ENCODE results near the gene GTF3C1. TPM values are rescaled to one million over a fixed set of nuclear protein-coding genes. Genes with fewer than 3 reads are reported as not detected.

GTF3C1 gene
- total and polyA plus RNA-seq, 2 of the 8 experiments (the other 6 are each of a cell fraction or from before 2014, with no cell fraction given) = 89.3 to 126 TPM

DNA sequence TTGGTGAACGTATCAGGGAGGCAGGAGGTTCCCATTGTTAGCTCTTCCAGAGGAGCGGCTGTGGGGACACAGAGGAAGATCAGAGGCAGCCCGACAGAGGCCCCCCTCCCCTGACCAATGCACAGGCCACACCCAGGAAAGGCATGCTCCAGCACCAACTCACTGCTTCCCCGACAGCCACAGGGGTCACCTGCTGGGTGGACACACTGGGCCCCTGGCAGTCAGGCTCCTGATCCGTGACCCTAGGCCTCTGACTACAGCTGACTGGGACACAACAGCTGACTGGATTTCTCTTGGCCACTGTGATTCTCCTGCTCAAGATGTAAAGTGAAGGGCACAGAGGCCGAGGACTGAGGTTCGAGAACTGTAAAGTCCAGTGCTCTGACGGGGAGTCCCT lies 84.2 kb downstream of the GTF3C1 start (continued):
- TF ChIP-seq, protein P1, sequence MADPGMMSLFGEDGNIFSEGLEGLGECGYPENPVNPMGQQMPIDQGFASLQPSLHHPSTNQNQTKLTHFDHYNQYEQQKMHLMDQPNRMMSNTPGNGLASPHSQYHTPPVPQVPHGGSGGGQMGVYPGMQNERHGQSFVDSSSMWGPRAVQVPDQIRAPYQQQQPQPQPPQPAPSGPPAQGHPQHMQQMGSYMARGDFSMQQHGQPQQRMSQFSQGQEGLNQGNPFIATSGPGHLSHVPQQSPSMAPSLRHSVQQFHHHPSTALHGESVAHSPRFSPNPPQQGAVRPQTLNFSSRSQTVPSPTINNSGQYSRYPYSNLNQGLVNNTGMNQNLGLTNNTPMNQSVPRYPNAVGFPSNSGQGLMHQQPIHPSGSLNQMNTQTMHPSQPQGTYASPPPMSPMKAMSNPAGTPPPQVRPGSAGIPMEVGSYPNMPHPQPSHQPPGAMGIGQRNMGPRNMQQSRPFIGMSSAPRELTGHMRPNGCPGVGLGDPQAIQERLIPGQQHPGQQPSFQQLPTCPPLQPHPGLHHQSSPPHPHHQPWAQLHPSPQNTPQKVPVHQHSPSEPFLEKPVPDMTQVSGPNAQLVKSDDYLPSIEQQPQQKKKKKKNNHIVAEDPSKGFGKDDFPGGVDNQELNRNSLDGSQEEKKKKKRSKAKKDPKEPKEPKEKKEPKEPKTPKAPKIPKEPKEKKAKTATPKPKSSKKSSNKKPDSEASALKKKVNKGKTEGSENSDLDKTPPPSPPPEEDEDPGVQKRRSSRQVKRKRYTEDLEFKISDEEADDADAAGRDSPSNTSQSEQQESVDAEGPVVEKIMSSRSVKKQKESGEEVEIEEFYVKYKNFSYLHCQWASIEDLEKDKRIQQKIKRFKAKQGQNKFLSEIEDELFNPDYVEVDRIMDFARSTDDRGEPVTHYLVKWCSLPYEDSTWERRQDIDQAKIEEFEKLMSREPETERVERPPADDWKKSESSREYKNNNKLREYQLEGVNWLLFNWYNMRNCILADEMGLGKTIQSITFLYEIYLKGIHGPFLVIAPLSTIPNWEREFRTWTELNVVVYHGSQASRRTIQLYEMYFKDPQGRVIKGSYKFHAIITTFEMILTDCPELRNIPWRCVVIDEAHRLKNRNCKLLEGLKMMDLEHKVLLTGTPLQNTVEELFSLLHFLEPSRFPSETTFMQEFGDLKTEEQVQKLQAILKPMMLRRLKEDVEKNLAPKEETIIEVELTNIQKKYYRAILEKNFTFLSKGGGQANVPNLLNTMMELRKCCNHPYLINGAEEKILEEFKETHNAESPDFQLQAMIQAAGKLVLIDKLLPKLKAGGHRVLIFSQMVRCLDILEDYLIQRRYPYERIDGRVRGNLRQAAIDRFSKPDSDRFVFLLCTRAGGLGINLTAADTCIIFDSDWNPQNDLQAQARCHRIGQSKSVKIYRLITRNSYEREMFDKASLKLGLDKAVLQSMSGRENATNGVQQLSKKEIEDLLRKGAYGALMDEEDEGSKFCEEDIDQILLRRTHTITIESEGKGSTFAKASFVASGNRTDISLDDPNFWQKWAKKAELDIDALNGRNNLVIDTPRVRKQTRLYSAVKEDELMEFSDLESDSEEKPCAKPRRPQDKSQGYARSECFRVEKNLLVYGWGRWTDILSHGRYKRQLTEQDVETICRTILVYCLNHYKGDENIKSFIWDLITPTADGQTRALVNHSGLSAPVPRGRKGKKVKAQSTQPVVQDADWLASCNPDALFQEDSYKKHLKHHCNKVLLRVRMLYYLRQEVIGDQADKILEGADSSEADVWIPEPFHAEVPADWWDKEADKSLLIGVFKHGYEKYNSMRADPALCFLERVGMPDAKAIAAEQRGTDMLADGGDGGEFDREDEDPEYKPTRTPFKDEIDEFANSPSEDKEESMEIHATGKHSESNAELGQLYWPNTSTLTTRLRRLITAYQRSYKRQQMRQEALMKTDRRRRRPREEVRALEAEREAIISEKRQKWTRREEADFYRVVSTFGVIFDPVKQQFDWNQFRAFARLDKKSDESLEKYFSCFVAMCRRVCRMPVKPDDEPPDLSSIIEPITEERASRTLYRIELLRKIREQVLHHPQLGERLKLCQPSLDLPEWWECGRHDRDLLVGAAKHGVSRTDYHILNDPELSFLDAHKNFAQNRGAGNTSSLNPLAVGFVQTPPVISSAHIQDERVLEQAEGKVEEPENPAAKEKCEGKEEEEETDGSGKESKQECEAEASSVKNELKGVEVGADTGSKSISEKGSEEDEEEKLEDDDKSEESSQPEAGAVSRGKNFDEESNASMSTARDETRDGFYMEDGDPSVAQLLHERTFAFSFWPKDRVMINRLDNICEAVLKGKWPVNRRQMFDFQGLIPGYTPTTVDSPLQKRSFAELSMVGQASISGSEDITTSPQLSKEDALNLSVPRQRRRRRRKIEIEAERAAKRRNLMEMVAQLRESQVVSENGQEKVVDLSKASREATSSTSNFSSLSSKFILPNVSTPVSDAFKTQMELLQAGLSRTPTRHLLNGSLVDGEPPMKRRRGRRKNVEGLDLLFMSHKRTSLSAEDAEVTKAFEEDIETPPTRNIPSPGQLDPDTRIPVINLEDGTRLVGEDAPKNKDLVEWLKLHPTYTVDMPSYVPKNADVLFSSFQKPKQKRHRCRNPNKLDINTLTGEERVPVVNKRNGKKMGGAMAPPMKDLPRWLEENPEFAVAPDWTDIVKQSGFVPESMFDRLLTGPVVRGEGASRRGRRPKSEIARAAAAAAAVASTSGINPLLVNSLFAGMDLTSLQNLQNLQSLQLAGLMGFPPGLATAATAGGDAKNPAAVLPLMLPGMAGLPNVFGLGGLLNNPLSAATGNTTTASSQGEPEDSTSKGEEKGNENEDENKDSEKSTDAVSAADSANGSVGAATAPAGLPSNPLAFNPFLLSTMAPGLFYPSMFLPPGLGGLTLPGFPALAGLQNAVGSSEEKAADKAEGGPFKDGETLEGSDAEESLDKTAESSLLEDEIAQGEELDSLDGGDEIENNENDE (IDR thresholded peaks at IDR 0.05; ENCODE audit: insufficient replicate concordance, low read length) = no peak
- TF ChIP-seq CHD1 (IDR thresholded peaks at IDR 0.05; ENCODE audit: low read depth, low read length) (no peak), HDAC6 (IDR thresholded peaks at IDR 0.05; ENCODE audit: low read depth, low read length) (no peak), RAD21 (IDR thresholded peaks at IDR 0.05 in 1 of 2, conservative IDR thresholded peaks at IDR 0.05 in 1 of 2; ENCODE audit: low read depth in 2 of 2, low read length in 2 of 2) (no peak), GABPA (IDR thresholded peaks at IDR 0.05; ENCODE audit: borderline replicate concordance, insufficient read depth, low read length) (no peak)
- TF ChIP-seq, protein P2, sequence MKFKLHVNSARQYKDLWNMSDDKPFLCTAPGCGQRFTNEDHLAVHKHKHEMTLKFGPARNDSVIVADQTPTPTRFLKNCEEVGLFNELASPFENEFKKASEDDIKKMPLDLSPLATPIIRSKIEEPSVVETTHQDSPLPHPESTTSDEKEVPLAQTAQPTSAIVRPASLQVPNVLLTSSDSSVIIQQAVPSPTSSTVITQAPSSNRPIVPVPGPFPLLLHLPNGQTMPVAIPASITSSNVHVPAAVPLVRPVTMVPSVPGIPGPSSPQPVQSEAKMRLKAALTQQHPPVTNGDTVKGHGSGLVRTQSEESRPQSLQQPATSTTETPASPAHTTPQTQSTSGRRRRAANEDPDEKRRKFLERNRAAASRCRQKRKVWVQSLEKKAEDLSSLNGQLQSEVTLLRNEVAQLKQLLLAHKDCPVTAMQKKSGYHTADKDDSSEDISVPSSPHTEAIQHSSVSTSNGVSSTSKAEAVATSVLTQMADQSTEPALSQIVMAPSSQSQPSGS (IDR thresholded peaks at IDR 0.05; ENCODE audit: low read length) = no peak
